Mammary epithelial cell (primary cell): ENCODE data around the gene NEO1.

Source experiments
- CTCF ChIP-seq, 2 donors: IDR thresholded peaks in 1 of 2; conservative IDR thresholded peaks in 1 of 2; 2 replicates each; pipeline ENCODE4 v1.5.1; 2011 to 2012; ENCODE audit warnings: inconsistent platforms in 2 of 2, low read length in 2 of 2, mild to moderate bottlenecking in 2 of 2, control low read depth in 1 of 2, low read depth in 1 of 2; ENCODE audit not compliant: insufficient read depth in 1 of 2; ENCODE audit errors: extremely low read depth in 1 of 2
- EZH2 ChIP-seq: IDR thresholded peaks from 2 replicates; pipeline ENCODE4 v1.6.1; 2012; ENCODE audit warnings: low read length, inconsistent platforms, borderline replicate concordance

- no peak for TF ChIP-seq CTCF (conservative IDR thresholded peaks at IDR 0.05 in 1 of 2, IDR thresholded peaks at IDR 0.05 in 1 of 2; ENCODE audit: extremely low read depth in 1 of 2, insufficient read depth in 1 of 2, low read depth in 1 of 2, low read length in 2 of 2)
- TF ChIP-seq EZH2, result no peak
Measured at GRCh38 chr15:73287019-73287418, 234.8 kb downstream of the NEO1 start.
